Loucy (cell line): ENCODE measurements around the gene OBP2A.

Experiments
- H2AFZ ChIP-seq: fragments of 200-600 bp; sonication (generic); 2 replicates; pipeline ENCODE4 v1.6.0; 2016; ENCODE audit warnings: antibody characterized with exemption, mild to moderate bottlenecking, low read length, moderate library complexity
- H3F3A ChIP-seq: fragments of 200-600 bp; 2 replicates; pipeline ENCODE4 v1.6.0; 2016; ENCODE audit warnings: antibody characterized with exemption, low read depth, mild to moderate bottlenecking
- H3K27me3 ChIP-seq: fragments of 200-600 bp; sonication (generic); 2 replicates; pipeline ENCODE4 v1.6.1; 2014; ENCODE audit warnings: low read length, mild to moderate bottlenecking; ENCODE audit not compliant: insufficient read depth, poor library complexity, severe bottlenecking
- H3K36me3 ChIP-seq: fragments of 200-600 bp; sonication (generic); 2 replicates; pipeline ENCODE4 v1.6.1; 2016; ENCODE audit warnings: low read length; ENCODE audit not compliant: insufficient read depth
- H3K4me1 ChIP-seq: fragments of 200-600 bp; sonication (generic); 2 replicates; pipeline ENCODE4 v1.5.1; 2014; ENCODE audit warnings: low read length, mild to moderate bottlenecking; ENCODE audit not compliant: insufficient read depth, poor library complexity, severe bottlenecking
- H3K4me2 ChIP-seq: fragments of 200-600 bp; sonication (generic); 2 replicates; pipeline ENCODE4 v1.6.0; 2014; ENCODE audit warnings: antibody characterized with exemption, low read length, low read depth, mild to moderate bottlenecking; ENCODE audit not compliant: poor library complexity, severe bottlenecking
- H3K4me3 ChIP-seq: fragments of 200-600 bp; sonication (generic); 2 replicates; pipeline ENCODE4 v1.5.1; 2014; ENCODE audit warnings: low read length, mild to moderate bottlenecking, mixed read lengths; ENCODE audit not compliant: poor library complexity, severe bottlenecking
- H3K79me2 ChIP-seq: fragments of 200-600 bp; sonication (generic); 2 replicates; pipeline ENCODE4 v1.6.1; 2014; ENCODE audit warnings: low read length; ENCODE audit not compliant: insufficient read depth
- H3K9ac ChIP-seq: fragments of 200-600 bp; sonication (generic); 2 replicates; pipeline ENCODE4 v1.6.0; 2014; ENCODE audit warnings: mild to moderate bottlenecking, low read depth, low read length, moderate library complexity; ENCODE audit not compliant: poor library complexity, severe bottlenecking
- H3K9me2 ChIP-seq: fragments of 200-600 bp; sonication (generic); replicated peaks from 2 replicates; pipeline ENCODE4 v1.6.1; 2016; ENCODE audit warnings: low read depth, low read length, mixed read lengths
- H3K9me3 ChIP-seq: fragments of 200-600 bp; sonication (generic); 2 replicates; pipeline ENCODE4 v1.6.1; 2014; ENCODE audit warnings: mild to moderate bottlenecking, antibody characterized with exemption, low read length, low read depth; ENCODE audit not compliant: insufficient read depth
- H4K20me1 ChIP-seq: fragments of 200-600 bp; sonication (generic); 2 replicates; pipeline ENCODE4 v1.6.0; 2014; ENCODE audit warnings: antibody characterized with exemption, low read length, mild to moderate bottlenecking; ENCODE audit not compliant: insufficient read depth, poor library complexity, severe bottlenecking
- CTCF ChIP-seq: fragments of 200-600 bp; sonication (generic); conservative IDR thresholded peaks from 2 replicates; pipeline ENCODE4 v1.5.1; 2014; ENCODE audit warnings: mild to moderate bottlenecking, antibody characterized with exemption, low read length
- EZH2phosphoT487 ChIP-seq: fragments of 200-600 bp; IDR thresholded peaks from 2 replicates; pipeline ENCODE4 v1.6.1; 2018; ENCODE audit warnings: antibody characterized with exemption, mild to moderate bottlenecking, moderate library complexity, borderline replicate concordance

The OBP2A gene

GRCh38 chr9:135523521-135524129, 22.3 kb upstream of the OBP2A start:
- Histone ChIP-seq H3K4me3 (no peak overlapping the region), H3K79me2 (no peaks in the 10 kb centered on the region), H3K4me1 (no peaks in the 10 kb centered on the region), H3K9ac (no peak overlapping the region), H2AFZ (no peak overlapping the region), H3K9me2 (no peaks in the 10 kb centered on the region), H3K9me3 (peaks cover 3% of the 10 kb centered on the region; the same call in 1 of the 2 replicates), H3K27me3 (no peaks in the 10 kb centered on the region), H3K36me3 (no peaks in the 10 kb centered on the region), H3K4me2 (no peak overlapping the region), H4K20me1 (no peaks in the 10 kb centered on the region), H3F3A (no peaks in the 10 kb centered on the region)
- TF ChIP-seq EZH2phosphoT487 = no peak
- TF ChIP-seq CTCF = no peak

GRCh38 chr9:135524130-135524861, 21.6 kb upstream of the OBP2A start:
- peaks cover 3% of the 10 kb centered on the region; the same call in 1 of the 2 replicates for H3K9me3 ChIP-seq
- H3K4me1 ChIP-seq = no peaks in the 10 kb centered on the region
- H2AFZ ChIP-seq = no peak overlapping the region
- no peak overlapping the region for H3K9ac ChIP-seq
- H3K36me3 ChIP-seq = no peaks in the 10 kb centered on the region
- no peaks in the 10 kb centered on the region for H3K27me3 ChIP-seq
- TF ChIP-seq CTCF = no peak
- no peak for TF ChIP-seq EZH2phosphoT487
- no peaks in the 10 kb centered on the region for H3K9me2 ChIP-seq
- H3K4me2 ChIP-seq = no peak overlapping the region
- no peak overlapping the region for H3K4me3 ChIP-seq
- no peaks in the 10 kb centered on the region for H3F3A ChIP-seq
- H4K20me1 ChIP-seq = no peaks in the 10 kb centered on the region
- H3K79me2 ChIP-seq = no peaks in the 10 kb centered on the region

- no peaks in the 10 kb centered on the region for H3K79me2 ChIP-seq
- H3F3A ChIP-seq = no peaks in the 10 kb centered on the region
- no peak overlapping the region for H3K4me3 ChIP-seq
- no peaks in the 10 kb centered on the region for H4K20me1 ChIP-seq
- no peak for TF ChIP-seq EZH2phosphoT487
- no peak for TF ChIP-seq CTCF
- H3K36me3 ChIP-seq = no peaks in the 10 kb centered on the region
- no peaks in the 10 kb centered on the region for H3K9me2 ChIP-seq
- H3K9ac ChIP-seq = no peak overlapping the region
- peaks cover 3% of the 10 kb centered on the region; the same call in 1 of the 2 replicates for H3K9me3 ChIP-seq
- no peak overlapping the region for H2AFZ ChIP-seq
- H3K4me1 ChIP-seq = no peaks in the 10 kb centered on the region
- H3K4me2 ChIP-seq = no peak overlapping the region
- H3K27me3 ChIP-seq = no peaks in the 10 kb centered on the region
These were observed 20.5 kb upstream of the OBP2A start for GRCh38 chr9:135525241-135526088.
